HepG2 (cell line): Measurements from ENCODE around the gene CPNE1. TPM values are rescaled to one million over a fixed set of nuclear protein-coding genes. Genes with fewer than 3 reads are reported as not detected.

Source experiments
- DNMT3B ChIP-seq: conservative IDR thresholded peaks from 2 replicates; pipeline ENCODE4 v1.6.1; 2016; ENCODE audit warnings: missing biosample characterization, control low read depth
- DZIP1 ChIP-seq: sonication (generic); formaldehyde crosslinking; IDR thresholded peaks from 2 replicates; pipeline ENCODE4 v1.5.0; 2020; ENCODE audit warnings: mild to moderate bottlenecking, missing genetic modification reagents
- ETV6 ChIP-seq: sonication (generic); formaldehyde crosslinking; conservative IDR thresholded peaks from 2 replicates; pipeline ENCODE4 v1.4.0; 2020; ENCODE audit warnings: missing genetic modification reagents
- FLYWCH1 ChIP-seq: sonication (generic); formaldehyde crosslinking; IDR thresholded peaks from 2 replicates; pipeline ENCODE4 v1.8.1; 2023; ENCODE audit warnings: mild to moderate bottlenecking, missing genetic modification reagents
- KDM5B ChIP-seq: sonication (generic); formaldehyde crosslinking; IDR thresholded peaks from 2 replicates; pipeline ENCODE4 v1.4.0; 2020; ENCODE audit warnings: missing genetic modification reagents, mild to moderate bottlenecking, borderline replicate concordance
- KLF12 ChIP-seq: sonication (generic); formaldehyde crosslinking; IDR thresholded peaks from 2 replicates; pipeline ENCODE4 v1.4.0; 2020; ENCODE audit warnings: missing genetic modification reagents, borderline replicate concordance
- MAX ChIP-seq: IDR thresholded peaks from 2 replicates; pipeline ENCODE4 v1.6.1; 2012; ENCODE audit warnings: inconsistent platforms
- MIER3 ChIP-seq: IDR thresholded peaks from 2 replicates; pipeline ENCODE4 v1.6.1; 2016; ENCODE audit warnings: missing compliant biosample characterization, borderline replicate concordance
- NAIF1 ChIP-seq: sonication (generic); formaldehyde crosslinking; IDR thresholded peaks from 2 replicates; pipeline ENCODE4 v1.5.0; 2020; ENCODE audit warnings: mild to moderate bottlenecking, missing genetic modification reagents, borderline replicate concordance
- NONO ChIP-seq, 2 experiments: fragments of 450-650 bp in 1 of 2; sonication (generic) in 1 of 2; formaldehyde crosslinking in 1 of 2; IDR thresholded peaks in 1 of 2; conservative IDR thresholded peaks in 1 of 2; 2 replicates each; pipeline versions ENCODE4 v1.6.1 to v1.8.0; 2017 to 2022; ENCODE audit warnings: mild to moderate bottlenecking in 1 of 2, missing genetic modification reagents in 1 of 2, moderate library complexity in 1 of 2
- NR2F6 ChIP-seq, 2 experiments: IDR thresholded peaks; 2 replicates each; pipeline ENCODE4 v1.6.1; 2016; ENCODE audit warnings: antibody characterized with exemption in 1 of 2, mild to moderate bottlenecking in 1 of 2
- RXRB ChIP-seq: IDR thresholded peaks from 2 replicates; pipeline ENCODE4 v1.6.1; 2016; ENCODE audit warnings: borderline replicate concordance, missing genetic modification reagents, missing compliant biosample characterization
- SMARCE1 ChIP-seq: fragments of 450-650 bp; IDR thresholded peaks from 2 replicates; pipeline ENCODE4 v1.6.1; 2017; ENCODE audit warnings: borderline replicate concordance
- ZNF205 ChIP-seq: IDR thresholded peaks from 2 replicates; pipeline ENCODE4 v1.6.1; 2018; ENCODE audit warnings: missing biosample characterization, missing genetic modification reagents
- ZNF256 ChIP-seq: sonication (generic); formaldehyde crosslinking; conservative IDR thresholded peaks from 2 replicates; pipeline ENCODE4 v1.4.0; 2020; ENCODE audit warnings: missing genetic modification reagents
- ZNF30 ChIP-seq: sonication (generic); formaldehyde crosslinking; IDR thresholded peaks from 2 replicates; pipeline ENCODE4 v1.5.0; 2020; ENCODE audit warnings: mild to moderate bottlenecking, missing genetic modification reagents
- ZNF317 ChIP-seq: sonication (generic); formaldehyde crosslinking; IDR thresholded peaks from 2 replicates; pipeline ENCODE4 v1.5.0; 2020; ENCODE audit warnings: mild to moderate bottlenecking, missing genetic modification reagents
- ZNF451 ChIP-seq: sonication (generic); formaldehyde crosslinking; IDR thresholded peaks from 2 replicates; pipeline ENCODE4 v1.5.0; 2020; ENCODE audit warnings: mild to moderate bottlenecking, missing genetic modification reagents
- ZNF549 ChIP-seq: sonication (generic); formaldehyde crosslinking; IDR thresholded peaks from 2 replicates; pipeline ENCODE4 v1.5.0; 2020; ENCODE audit warnings: missing genetic modification reagents
- ZNF761 ChIP-seq: sonication (generic); formaldehyde crosslinking; conservative IDR thresholded peaks from 2 replicates; pipeline ENCODE4 v1.4.0; 2020; ENCODE audit warnings: mild to moderate bottlenecking, missing genetic modification reagents
- polyA plus RNA-seq, 8 experiments: library from polyadenylated mRNA; depleted of rRNA in 3 of 8; stranded (reverse) in 7 of 8; unstranded in 1 of 8; fragments of >200 nt; fragmentation: Illumina TruSeq in 4 of 8; extraction: Trizol in 4 of 8; gene quantifications; 2 replicates each; pipeline versions ENCODE4 v1.2.1 to v1.2.3, GENCODE V29; 2011 to 2016; ENCODE audit warnings: low read depth in 4 of 8, missing spikeins in 1 of 8, mixed read lengths in 1 of 8; ENCODE audit not compliant: insufficient read depth in 1 of 8
- total RNA-seq, 5 experiments: library from RNA; depleted of rRNA; stranded (reverse); fragments of >200 nt; fragmentation: Illumina TruSeq; extraction: Trizol; gene quantifications; 2 replicates each; pipeline ENCODE4 v1.2.3, GENCODE V29; 2016; ENCODE audit warnings: low read depth in 1 of 5

The CPNE1 gene
- total and polyA plus RNA-seq, 2 of the 13 experiments (the other 11 are each of a cell fraction or from before 2014, with no cell fraction given): 408 to 431 TPM

- TF ChIP-seq DZIP1 (peak; percentile 81), FLYWCH1 (CRISPR knock-in tag) (no peak; the same call in 1 of the 2 replicates), KLF12 (peak; percentile 93), NONO (IDR thresholded peaks at IDR 0.05) (no peak), NONO (CRISPR knock-in tag; conservative IDR thresholded peaks at IDR 0.05) (peak; percentile 100), ZNF30 (CRISPR knock-in tag) (peak; percentile 95; the same call in 1 of the 2 replicates), KDM5B (CRISPR knock-in tag) (peak; percentile 100), ZNF205 (CRISPR knock-in tag) (peak; percentile 97), ZNF317 (CRISPR knock-in tag) (peak; percentile 95), RXRB (CRISPR knock-in tag) (peak; percentile 85), MAX (peak; percentile 97), ETV6 (CRISPR knock-in tag) (peak; percentile 77; the same call in 1 of the 2 replicates), ZNF549 (CRISPR knock-in tag) (peak; percentile 55), ZNF761 (CRISPR knock-in tag) (peak; percentile 95), DNMT3B (CRISPR knock-in tag) (peak; percentile 93), MIER3 (CRISPR knock-in tag) (peak; percentile 96), NR2F6 (IDR thresholded peaks at IDR 0.05) (no peak), NR2F6 (CRISPR knock-in tag; IDR thresholded peaks at IDR 0.05) (peak; percentile 52; the same call in 1 of the 2 replicates), NAIF1 (peak; percentile 97), SMARCE1 (no peak), ZNF256 (CRISPR knock-in tag) (peak; percentile 94), ZNF451 (CRISPR knock-in tag) (no peak; the same call in none of the 2 replicates)
Measured at GRCh38 chr20:35699127-35699956, 34.6 kb upstream of the CPNE1 start, which contains the start of the genes NFS1 and ROMO1 (continued).
